Measurements from ENCODE around the gene FAM217B.

Gene FAM217B

GRCh38 chr20:59996108-59996507 is 55.9 kb downstream of the FAM217B start:
- Histone ChIP-seq H3K27me3 (ENCODE audit: control insufficient read depth in 1 of 2, insufficient read depth in 2 of 2, low read length in 2 of 2) (peaks cover 0 to 4% of the 10 kb centered on the region in 2 donors), H3K4me3 (ENCODE audit: low read length in 2 of 2) (no peak overlapping the region), H3K4me1 (ENCODE audit: control insufficient read depth, insufficient read depth, low read length) (peaks cover 2% of the 10 kb centered on the region), H3K36me3 (ENCODE audit: control insufficient read depth in 2 of 2, insufficient read depth in 2 of 2, low read length in 2 of 2) (peaks cover 0 to 2% of the 10 kb centered on the region in 2 donors), H3K9me3 (ENCODE audit: control insufficient read depth in 2 of 2, low read length in 2 of 2) (no peaks in the 10 kb centered on the region), H3K9ac (ENCODE audit: low read length in 2 of 2) (no peak overlapping the region), H3K27ac (ENCODE audit: low read length) (no peak overlapping the region)

- H3K27me3 ChIP-seq (ENCODE audit: control insufficient read depth in 1 of 2, insufficient read depth in 2 of 2, low read length in 2 of 2): peaks cover 0 to 4% of the 10 kb centered on the region in 2 donors
- peaks cover 2% of the 10 kb centered on the region for H3K4me1 ChIP-seq (ENCODE audit: control insufficient read depth, insufficient read depth, low read length)
- H3K36me3 ChIP-seq (ENCODE audit: control insufficient read depth in 2 of 2, insufficient read depth in 2 of 2, low read length in 2 of 2): peaks cover 0 to 2% of the 10 kb centered on the region in 2 donors
- H3K9me3 ChIP-seq (ENCODE audit: control insufficient read depth in 2 of 2, low read length in 2 of 2): no peaks in the 10 kb centered on the region
- H3K27ac ChIP-seq (ENCODE audit: low read length): no peak overlapping the region
- no peak overlapping the region for H3K9ac ChIP-seq (ENCODE audit: low read length in 2 of 2)
- H3K4me3 ChIP-seq (ENCODE audit: low read length in 2 of 2): no peak overlapping the region
Measured at GRCh38 chr20:59997896-59998295, 57.7 kb downstream of the FAM217B start.
